ENCODE data around the gene C11orf87. TPM values are rescaled to one million over a fixed set of nuclear protein-coding genes. Genes with fewer than 3 reads are reported as not detected.

Gene C11orf87
- total and polyA plus RNA-seq, 3 donors from 2014 or later: 0.07 to 0.19 (median 0.08) TPM

- DNase-seq: peak; percentile 42
These were observed 2.9 kb downstream of the C11orf87 start for GRCh38 chr11:109424901-109425300.

GRCh38 chr11:109425554-109425953, 3.6 kb downstream of the C11orf87 start:
- H3K36me3 ChIP-seq (ENCODE audit: low read depth, missing control alignments): no peaks in the 10 kb centered on the region
- H3K4me3 ChIP-seq: no peak overlapping the region
- H3K4me1 ChIP-seq: peaks cover 8% of the 10 kb centered on the region
- no peaks in the 10 kb centered on the region for H3K9me3 ChIP-seq
- H3K27me3 ChIP-seq: no peaks in the 10 kb centered on the region
- TF ChIP-seq POLR2A (IDR thresholded peaks at IDR 0.05) (no peak), CTCF (IDR thresholded peaks at IDR 0.05) (no peak)
- intact Hi-C loops (cut with DNase I; ENCODE audit: low total_unique reads): no loop called here
- DNase-seq: no peak
- 47 to 66% methylated on average over 2 of the region's 2 CpGs for WGBS, 2 donors
- H3K27ac ChIP-seq: no peak overlapping the region

More at GRCh38 chr11:109424901-109425300, 2.9 kb downstream of the C11orf87 start:
- Histone ChIP-seq H3K9me3 (no peaks in the 10 kb centered on the region), H3K27me3 (no peaks in the 10 kb centered on the region), H3K27ac (no peak overlapping the region), H3K4me3 (no peak overlapping the region), H3K36me3 (ENCODE audit: low read depth, missing control alignments) (no peaks in the 10 kb centered on the region), H3K4me1 (peaks cover 8% of the 10 kb centered on the region)
- 26 to 32% methylated on average over 10 of the region's 10 CpGs for WGBS, 2 donors
- intact Hi-C loops (cut with DNase I; ENCODE audit: low total_unique reads): no loop called here
- no peak for TF ChIP-seq CTCF (IDR thresholded peaks at IDR 0.05)

- Histone ChIP-seq H3K9me3 (no peaks in the 10 kb centered on the region), H3K4me1 (peaks cover 8% of the 10 kb centered on the region), H3K27ac (no peak overlapping the region), H3K36me3 (ENCODE audit: low read depth, missing control alignments) (no peaks in the 10 kb centered on the region), H3K27me3 (no peaks in the 10 kb centered on the region), H3K4me3 (no peak overlapping the region)
- 63 to 71% methylated on average over 4 of the region's 4 CpGs for WGBS, 2 donors
- DNase-seq: no peak
- TF ChIP-seq CTCF (IDR thresholded peaks at IDR 0.05) (peak in 1 of 3 experiments; percentile 14), POLR2A (IDR thresholded peaks at IDR 0.05) (no peak)
- intact Hi-C loops (cut with DNase I; ENCODE audit: low total_unique reads): no loop called here
These were observed 4.7 kb downstream of the C11orf87 start for GRCh38 chr11:109426442-109427240.

GRCh38 chr11:109432105-109432504, 10.1 kb downstream of the C11orf87 start:
- H3K27me3 ChIP-seq: no peaks in the 10 kb centered on the region
- DNase-seq: no peak
- intact Hi-C loops (cut with DNase I; ENCODE audit: low total_unique reads): no loop called here
- 74 to 79% methylated on average over 3 of the region's 3 CpGs for WGBS, 2 donors
- no peaks in the 10 kb centered on the region for H3K9me3 ChIP-seq
- H3K4me3 ChIP-seq: no peak overlapping the region
- no peak for TF ChIP-seq CTCF (IDR thresholded peaks at IDR 0.05)
- TF ChIP-seq POLR2A (IDR thresholded peaks at IDR 0.05): no peak
- no peaks in the 10 kb centered on the region for H3K4me1 ChIP-seq
- no peaks in the 10 kb centered on the region for H3K36me3 ChIP-seq (ENCODE audit: low read depth, missing control alignments)
- H3K27ac ChIP-seq: no peak overlapping the region
